HCT116 (cell line): ENCODE results near the gene ALX3. TPM values are rescaled to one million over a fixed set of nuclear protein-coding genes. Genes with fewer than 3 reads are reported as not detected.

Source experiments
- ATAC-seq: fragments of 200-7000 bp; cut with Tn5 transposase; 2 replicates; pipeline ENCODE4 v1.9.1; 2020; ENCODE audit warnings: mild to moderate bottlenecking, moderate library complexity
- BruUV-seq: library from RNA; stranded (reverse); fragments of 400-500 nt; replicated peaks from 2 replicates; lab custom pipeline; 2021; lab: Mats Ljungman, UMichigan
- CTCF ChIA-PET: fragments of 300-600 bp; sonication (Branson Sonifier 250); formaldehyde crosslinking; loops from one replicate; lab custom pipeline; 2021; ENCODE audit warnings: antibody characterized with exemption; lab: Charles Lee
- POLR2A ChIA-PET: fragments of 300-600, 350-600 bp; sonication (Branson Sonifier 250); formaldehyde crosslinking; loops from one replicate; lab custom pipeline; 2021; ENCODE audit warnings: antibody characterized with exemption; lab: Charles Lee
- RAD21 ChIA-PET, 2 experiments: fragments of 300-600 bp; sonication (Branson Sonifier 250); formaldehyde crosslinking; loops; one replicate each; lab custom pipeline; 2023; ENCODE audit warnings: low total read pairs in 2 of 2; ENCODE audit not compliant: uncharacterized antibody in 2 of 2, unreplicated experiment in 2 of 2, low non-redundant PET in 1 of 2; lab: Charles Lee
- DNase-seq: peaks from one replicate; pipeline ENCODE4 v3.0.0-alpha.2; 2010; ENCODE audit warnings: low read depth, low spot score
- H2AFZ ChIP-seq: fragments of 200-600 bp; shearing (Covaris generic), sonication (generic); 2 replicates; pipeline ENCODE4 v1.6.1; 2017; ENCODE audit warnings: low read depth, mixed run types, mixed read lengths, antibody characterized with exemption, low read length; ENCODE audit not compliant: poor library complexity, severe bottlenecking
- H3K27ac ChIP-seq: 2 replicates; pipeline ENCODE4 v1.5.1; 2012; ENCODE audit warnings: low read depth, low read length
- H3K27me3 ChIP-seq: fragments of 200-600 bp; sonication (generic); 2 replicates; pipeline ENCODE4 v1.6.1; 2016; ENCODE audit warnings: mixed run types, low read length, mixed read lengths; ENCODE audit not compliant: insufficient read depth
- H3K36me3 ChIP-seq, 2 experiments: fragments of 200-500 bp in 1 of 2; fragments of 200-600 bp in 1 of 2; sonication (Bioruptor generic) in 1 of 2; sonication (generic) in 1 of 2; 2 replicates each; pipeline versions ENCODE4 v1.5.1 to v1.6.1; 2014 to 2016; ENCODE audit warnings: low read length in 2 of 2, inconsistent platforms in 1 of 2, mixed read lengths in 1 of 2, mixed run types in 1 of 2; ENCODE audit not compliant: insufficient read depth in 2 of 2, control insufficient read depth in 1 of 2
- H3K4me1 ChIP-seq, 2 experiments: fragments of 200-600 bp in 1 of 2; sonication (generic) in 1 of 2; 2 replicates each; pipeline versions ENCODE4 v1.5.1 to v1.6.1; 2012 to 2017; ENCODE audit warnings: low read length in 2 of 2, inconsistent platforms in 1 of 2, mild to moderate bottlenecking in 1 of 2, mixed read lengths in 1 of 2, mixed run types in 1 of 2, moderate library complexity in 1 of 2; ENCODE audit not compliant: insufficient read depth in 2 of 2, control insufficient read depth in 1 of 2
- H3K4me2 ChIP-seq: fragments of 200-600 bp; sonication (generic); 2 replicates; pipeline ENCODE4 v1.6.1; 2017; ENCODE audit warnings: mixed run types, low read length, mixed read lengths
- H3K4me3 ChIP-seq, 2 experiments: fragments of 200-600 bp in 1 of 2; sonication (generic) in 1 of 2; replicated peaks in 1 of 2; 2 replicates each; pipeline ENCODE4 v1.5.1; 2011 to 2016; ENCODE audit warnings: low read length in 2 of 2, control low read depth in 1 of 2, low read depth in 1 of 2, mild to moderate bottlenecking in 1 of 2, mixed read lengths in 1 of 2, mixed run types in 1 of 2
- H3K79me2 ChIP-seq: fragments of 200-600 bp; sonication (generic); 2 replicates; pipeline ENCODE4 v1.6.1; 2017; ENCODE audit warnings: mild to moderate bottlenecking, mixed run types, low read length, moderate library complexity, mixed read lengths; ENCODE audit not compliant: insufficient read depth
- H3K9ac ChIP-seq: fragments of 200-600 bp; sonication (generic); 2 replicates; pipeline ENCODE4 v1.6.1; 2016; ENCODE audit warnings: low read length, mixed read lengths
- H3K9me2 ChIP-seq: fragments of 200-600 bp; sonication (generic), shearing (Covaris generic); 2 replicates; pipeline ENCODE4 v1.6.1; 2017; ENCODE audit warnings: mixed run types, mild to moderate bottlenecking, moderate library complexity; ENCODE audit not compliant: insufficient read depth
- H3K9me3 ChIP-seq, 2 experiments: fragments of 200-500 bp in 1 of 2; fragments of 200-600 bp in 1 of 2; sonication (Bioruptor generic) in 1 of 2; sonication (generic) in 1 of 2; 2 replicates each; pipeline ENCODE4 v1.6.1; 2014 to 2017; ENCODE audit warnings: low read length in 2 of 2, mixed read lengths in 2 of 2, inconsistent platforms in 1 of 2, low read depth in 1 of 2, mild to moderate bottlenecking in 1 of 2, mixed run types in 1 of 2, moderate library complexity in 1 of 2; ENCODE audit not compliant: control insufficient read depth in 1 of 2, insufficient read depth in 1 of 2
- H4K20me1 ChIP-seq: fragments of 200-600 bp; sonication (generic), shearing (Covaris generic); 2 replicates; pipeline ENCODE4 v1.6.1; 2017; ENCODE audit warnings: mixed run types, mild to moderate bottlenecking, moderate library complexity; ENCODE audit not compliant: insufficient read depth
- CEBPB ChIP-seq: IDR thresholded peaks from 2 replicates; pipeline ENCODE4 v1.6.1; 2012; ENCODE audit warnings: low read depth
- EGR1 ChIP-seq: IDR thresholded peaks from 2 replicates; pipeline ENCODE4 v1.6.1; 2012; ENCODE audit warnings: low read depth
- ELF1 ChIP-seq: IDR thresholded peaks from 2 replicates; pipeline ENCODE4 v1.6.1; 2012; ENCODE audit warnings: low read depth, borderline replicate concordance
- JUND ChIP-seq: IDR thresholded peaks from 2 replicates; pipeline ENCODE4 v1.6.1; 2012
- POLR2A ChIP-seq: IDR thresholded peaks from 2 replicates; pipeline ENCODE4 v1.7.0; 2011; ENCODE audit warnings: borderline replicate concordance; ENCODE audit not compliant: insufficient read depth, insufficient read length; ENCODE audit errors: extremely low read depth
- RAD21 ChIP-seq: IDR thresholded peaks from 2 replicates; pipeline ENCODE4 v1.6.1; 2012; ENCODE audit warnings: low read depth, mild to moderate bottlenecking
- SIN3A ChIP-seq: IDR thresholded peaks from 2 replicates; pipeline ENCODE4 v1.6.1; 2012; ENCODE audit warnings: low read depth
- SP1 ChIP-seq: IDR thresholded peaks from 2 replicates; pipeline ENCODE4 v1.6.1; 2012; ENCODE audit warnings: low read depth
- TCF7L2 ChIP-seq: IDR thresholded peaks from 2 replicates; pipeline ENCODE4 v1.7.0; 2011; ENCODE audit warnings: borderline replicate concordance, inconsistent platforms; ENCODE audit not compliant: insufficient read depth, insufficient read length; ENCODE audit errors: extremely low read depth
- intact Hi-C: fragments of 100-400 bp; cut with micrococcal nuclease; formaldehyde crosslinking; loops from 2 replicates; pipeline ENCODE4 v1.10.0; 2022
- total RNA-seq: library from RNA; stranded (reverse); gene quantifications from one replicate; pipeline ENCODE4 v1.2.1, GENCODE V29; 2021; ENCODE audit not compliant: unreplicated experiment
- TF ChIP-seq, protein P1 (sequence below), 3 experiments: fragments of 200-600 bp in 1 of 3; sonication (generic) in 1 of 3; IDR thresholded peaks in 2 of 3; conservative IDR thresholded peaks in 1 of 3; 2 replicates each; pipeline ENCODE4 v1.5.1; 2012 to 2017; ENCODE audit warnings: low read depth in 2 of 3, low read length in 2 of 3, antibody characterized with exemption in 1 of 3, borderline replicate concordance in 1 of 3, control low read depth in 1 of 3, mild to moderate bottlenecking in 1 of 3, mixed read lengths in 1 of 3, mixed run types in 1 of 3, moderate library complexity in 1 of 3; ENCODE audit not compliant: insufficient read depth in 1 of 3

ALX3 gene
- total RNA-seq, 1 experiment from 2014 or later, result not detected

GRCh38 chr1:110087812-110088738 is 17.6 kb upstream of the ALX3 start:
- POLR2A ChIA-PET, result no interaction called here
- no peak overlapping the region for H2AFZ ChIP-seq
- CTCF ChIA-PET, result interaction anchor here (0.9 to 2.0 kb wide), 15 partner anchors 9 to 408 kb away, joined by 3 to 57 read pairs (median 5); partner anchors contain the start of genes ALX3, SLC6A17 and STRIP1
- no peak for TF ChIP-seq TCF7L2
- TF ChIP-seq SIN3A, result no peak
- no peak for TF ChIP-seq POLR2A
- TF ChIP-seq EGR1, result no peak
- TF ChIP-seq, protein P1, sequence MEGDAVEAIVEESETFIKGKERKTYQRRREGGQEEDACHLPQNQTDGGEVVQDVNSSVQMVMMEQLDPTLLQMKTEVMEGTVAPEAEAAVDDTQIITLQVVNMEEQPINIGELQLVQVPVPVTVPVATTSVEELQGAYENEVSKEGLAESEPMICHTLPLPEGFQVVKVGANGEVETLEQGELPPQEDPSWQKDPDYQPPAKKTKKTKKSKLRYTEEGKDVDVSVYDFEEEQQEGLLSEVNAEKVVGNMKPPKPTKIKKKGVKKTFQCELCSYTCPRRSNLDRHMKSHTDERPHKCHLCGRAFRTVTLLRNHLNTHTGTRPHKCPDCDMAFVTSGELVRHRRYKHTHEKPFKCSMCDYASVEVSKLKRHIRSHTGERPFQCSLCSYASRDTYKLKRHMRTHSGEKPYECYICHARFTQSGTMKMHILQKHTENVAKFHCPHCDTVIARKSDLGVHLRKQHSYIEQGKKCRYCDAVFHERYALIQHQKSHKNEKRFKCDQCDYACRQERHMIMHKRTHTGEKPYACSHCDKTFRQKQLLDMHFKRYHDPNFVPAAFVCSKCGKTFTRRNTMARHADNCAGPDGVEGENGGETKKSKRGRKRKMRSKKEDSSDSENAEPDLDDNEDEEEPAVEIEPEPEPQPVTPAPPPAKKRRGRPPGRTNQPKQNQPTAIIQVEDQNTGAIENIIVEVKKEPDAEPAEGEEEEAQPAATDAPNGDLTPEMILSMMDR (IDR thresholded peaks at IDR 0.05 in 2 of 3, conservative IDR thresholded peaks at IDR 0.05 in 1 of 3; ENCODE audit: borderline replicate concordance in 1 of 3, insufficient read depth in 1 of 3, low read depth in 2 of 3, low read length in 2 of 3), result peak; percentile 58 to 74 (median 70)
- TF ChIP-seq ELF1, result no peak
- no peak for TF ChIP-seq CEBPB
- TF ChIP-seq RAD21, result peak; percentile 67
- TF ChIP-seq SP1, result no peak
- no peak for TF ChIP-seq JUND
- TF ChIP-seq, all 23 proteins: peak for 2
- Histone ChIP-seq H3K9ac (no peak overlapping the region), H3K4me2 (no peak overlapping the region), H3K27ac (no peak overlapping the region), H3K4me3 (no peak overlapping the region), H3K27me3 (peaks cover 9% of the 10 kb centered on the region; the same call in 1 of the 2 replicates), H3K4me1 (no peaks in the 10 kb centered on the region), H4K20me1 (no peaks in the 10 kb centered on the region), H3K9me2 (no peaks in the 10 kb centered on the region), H3K79me2 (no peaks in the 10 kb centered on the region), H3K36me3 (no peaks in the 10 kb centered on the region), H3K9me3 (no peaks in the 10 kb centered on the region)
- intact Hi-C loops, result no loop called here
- no TSS peak for BruUV-seq
- peak; percentile 31 for DNase-seq
- peak; percentile 98 for ATAC-seq
- RAD21 ChIA-PET, result interaction anchor here in 1 of 2 experiments (1.1 to 1.2 kb wide), 2 partner anchors 17 to 372 kb away, joined by 4 to 5 read pairs; no protein-coding TSS in a partner anchor
